CD4-positive, alpha-beta T cell treated with Interferon gamma for 1 hour (primary cell): Measurements from ENCODE around the gene CPA3.

ENCODE experiments used
- DNase-seq: peaks from one replicate; pipeline ENCODE4 v3.0.0-alpha.2; 2020

CPA3 gene

DNA sequence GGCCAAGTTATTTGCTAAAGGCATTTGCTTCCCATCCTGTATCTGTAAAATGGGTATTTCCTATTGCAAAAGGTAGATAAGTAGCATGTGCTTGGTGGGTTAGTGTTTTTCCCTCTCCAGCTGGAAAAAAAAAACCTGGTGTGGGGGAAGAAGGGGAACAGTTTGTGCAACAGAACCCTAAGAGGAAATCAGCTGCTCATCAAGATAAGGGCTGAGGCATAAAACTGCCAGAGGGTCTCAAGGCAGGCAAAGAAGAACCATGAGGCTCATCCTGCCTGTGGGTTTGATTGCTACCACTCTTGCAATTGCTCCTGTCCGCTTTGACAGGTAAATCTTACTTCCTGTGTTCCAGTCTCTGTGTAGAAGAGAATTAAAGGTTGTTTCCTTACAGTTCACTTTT is at the start of gene CPA3:
CPA3 (plus strand) TSS at position 248 of the 400 bp plus-strand sequence; CDS start at position 260, 12 bp downstream.
- no peak for DNase-seq

DNA sequence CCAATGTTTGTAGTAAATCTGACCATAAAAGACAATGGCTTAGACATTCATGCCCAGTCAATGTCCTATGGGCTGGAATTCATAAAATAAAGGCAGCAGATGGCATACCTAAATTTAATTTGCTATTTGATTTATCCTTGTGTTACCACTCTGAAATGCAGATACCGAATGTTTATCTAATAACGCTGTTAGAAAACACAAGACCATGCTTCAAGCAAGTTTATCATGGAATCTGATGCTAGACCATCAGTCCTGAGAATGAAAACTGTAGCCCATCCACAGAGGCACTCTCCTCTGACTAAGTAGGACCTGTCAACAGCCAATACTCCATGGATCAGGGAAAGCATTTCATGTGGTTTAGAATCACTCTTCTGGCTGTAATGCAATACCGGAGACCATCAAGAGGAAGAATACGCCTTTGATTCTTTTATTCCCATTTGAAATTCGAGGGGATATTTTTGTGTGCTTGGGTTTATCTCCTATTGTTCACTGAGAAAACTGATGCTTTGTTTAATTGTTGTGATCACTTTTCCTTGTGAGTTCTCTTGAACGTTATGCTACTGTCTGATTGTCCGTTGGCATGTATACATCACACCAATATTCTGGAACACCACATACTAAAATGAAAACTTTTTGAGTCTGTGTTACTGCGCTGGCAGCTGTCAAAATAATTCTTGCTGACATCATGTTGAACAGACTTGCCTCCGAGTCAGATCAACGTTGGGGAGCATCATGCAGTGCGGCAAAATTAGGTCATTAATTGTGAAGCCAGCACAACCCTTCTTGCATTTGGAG is 49.6 kb upstream of the CPA3 start:
- no peak for DNase-seq

DNA sequence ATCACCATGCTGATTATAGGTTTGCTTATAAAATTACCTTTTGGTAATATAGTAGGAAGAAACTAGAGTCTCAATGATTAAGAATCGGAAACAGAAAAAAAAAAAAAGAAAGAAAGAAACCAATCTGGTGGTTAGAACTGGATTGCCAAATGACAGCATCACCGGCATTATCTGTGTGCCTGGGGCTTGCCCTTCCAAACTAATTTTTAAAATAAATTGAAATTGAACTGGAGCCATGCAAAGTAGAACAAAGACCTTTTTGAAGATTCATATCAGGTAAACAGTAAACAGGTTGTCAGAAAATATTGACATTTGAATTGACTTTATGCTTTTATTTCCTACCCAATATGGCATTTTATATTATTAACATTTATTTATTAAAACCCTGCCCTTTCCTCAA is 48.7 kb upstream of the CPA3 start:
- DNase-seq: no peak

- no peak for DNase-seq
These were observed 48.0 kb upstream of the CPA3 start for GRCh38 chr3:148816981-148817525.

GRCh38 chr3:148820361-148821245 is 44.5 kb upstream of the CPA3 start:
- no peak for DNase-seq

DNA sequence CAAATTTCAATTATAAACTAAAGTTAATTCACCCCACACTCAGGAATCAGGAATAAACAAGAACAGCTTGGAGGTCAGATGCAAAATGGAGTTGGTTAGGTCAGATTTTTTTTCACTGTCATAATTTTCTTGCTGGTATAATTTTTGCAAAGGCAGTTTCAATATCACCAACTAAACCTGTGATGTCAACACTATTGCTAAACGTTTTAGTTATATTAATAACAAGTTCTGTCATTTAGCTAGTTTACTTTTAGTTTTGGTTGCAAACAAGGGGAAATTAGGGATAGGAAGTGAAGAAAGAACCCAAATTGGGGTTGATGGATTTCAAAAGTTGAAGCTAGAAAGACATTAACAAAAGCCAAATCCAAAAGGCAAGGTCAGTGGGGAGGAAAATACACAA is 42.1 kb upstream of the CPA3 start:
- no peak for DNase-seq

DNA sequence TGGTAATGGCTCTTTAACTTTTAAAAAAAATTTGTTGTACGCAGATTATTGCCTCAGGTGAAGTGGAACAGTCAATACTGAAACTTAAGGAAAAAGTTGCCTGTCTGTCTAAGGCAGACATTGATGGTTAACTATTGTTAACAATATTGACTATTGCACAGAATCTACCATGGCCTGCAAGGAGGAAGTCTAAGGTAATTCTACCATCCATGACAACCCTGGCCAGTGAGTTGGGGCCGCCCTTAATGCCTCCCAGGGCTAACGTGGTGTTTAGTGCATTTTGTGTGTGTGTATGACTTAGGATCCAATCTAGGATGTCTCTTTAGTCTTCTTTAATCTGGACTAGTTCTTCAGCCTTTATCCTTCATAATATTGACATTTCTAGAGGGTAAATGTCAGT is 39.6 kb upstream of the CPA3 start:
- DNase-seq: no peak

DNA sequence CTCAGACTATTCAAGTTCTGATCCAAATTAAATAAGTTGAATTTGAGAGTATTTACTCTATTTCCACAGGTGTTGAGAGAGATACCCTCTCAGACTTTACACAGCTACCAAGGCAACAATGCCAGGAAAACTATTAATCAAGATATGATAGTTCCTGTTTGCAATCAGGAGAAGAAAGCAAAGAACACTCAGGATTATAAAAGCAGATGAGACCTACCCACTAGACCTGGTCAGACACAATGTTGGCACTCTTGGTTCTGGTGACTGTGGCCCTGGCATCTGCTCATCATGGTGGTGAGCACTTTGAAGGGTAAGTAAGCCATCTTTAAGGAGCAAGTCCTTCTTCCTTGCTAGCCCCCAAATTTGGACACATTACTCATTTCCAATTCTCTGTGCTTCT is 37.5 kb upstream of the CPA3 start, which contains the start of gene CPB1:
CPB1 (plus strand) TSS at position 227 of the 400 bp plus-strand sequence; CDS start at position 240, 13 bp downstream.
- DNase-seq: no peak

DNA sequence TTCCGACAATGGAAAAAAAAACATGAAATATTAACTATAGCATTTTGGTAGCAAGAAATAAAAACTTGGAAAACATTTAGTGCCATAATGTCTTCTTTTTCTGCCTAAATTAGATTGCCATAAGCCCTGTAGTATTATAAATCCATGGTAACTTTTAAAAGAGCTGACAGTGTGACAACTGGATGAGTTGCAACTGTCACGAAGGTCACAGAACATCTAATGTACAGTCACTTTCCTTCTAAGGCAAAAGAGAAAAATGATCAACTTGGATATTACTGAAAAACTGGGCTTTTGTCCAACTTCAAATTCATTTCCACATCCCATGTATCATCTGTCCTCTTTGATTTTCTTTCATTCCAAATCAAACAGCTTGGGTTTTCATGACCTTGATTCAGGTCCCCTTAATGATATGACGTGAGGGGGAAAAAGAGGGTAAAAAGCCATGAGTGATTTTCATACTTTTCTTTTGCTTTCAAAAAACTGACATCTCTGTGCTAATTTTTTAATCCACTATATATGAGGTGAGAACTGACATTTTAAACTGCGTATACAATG is 36.9 kb upstream of the CPA3 start:
- DNase-seq: no peak

DNA sequence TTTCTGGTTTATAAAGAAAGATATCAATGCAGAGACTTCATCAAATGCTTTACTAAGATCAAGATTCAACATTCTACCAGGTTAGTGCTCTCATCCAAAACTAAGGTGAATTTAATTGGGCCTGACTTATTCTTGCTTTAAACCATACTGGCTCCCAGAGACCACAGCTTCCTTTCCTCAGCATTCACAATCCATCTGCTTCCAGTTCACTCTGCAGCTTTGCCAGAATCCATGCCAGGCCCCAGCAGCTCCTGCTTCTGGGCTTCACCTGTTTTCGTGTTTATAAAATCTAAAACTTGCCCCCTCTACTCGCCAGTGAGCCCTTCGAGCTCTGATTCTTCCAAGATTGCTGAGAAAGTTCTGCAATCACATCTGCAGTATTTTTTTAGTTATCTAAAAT is 35.2 kb upstream of the CPA3 start:
- no peak for DNase-seq

DNA sequence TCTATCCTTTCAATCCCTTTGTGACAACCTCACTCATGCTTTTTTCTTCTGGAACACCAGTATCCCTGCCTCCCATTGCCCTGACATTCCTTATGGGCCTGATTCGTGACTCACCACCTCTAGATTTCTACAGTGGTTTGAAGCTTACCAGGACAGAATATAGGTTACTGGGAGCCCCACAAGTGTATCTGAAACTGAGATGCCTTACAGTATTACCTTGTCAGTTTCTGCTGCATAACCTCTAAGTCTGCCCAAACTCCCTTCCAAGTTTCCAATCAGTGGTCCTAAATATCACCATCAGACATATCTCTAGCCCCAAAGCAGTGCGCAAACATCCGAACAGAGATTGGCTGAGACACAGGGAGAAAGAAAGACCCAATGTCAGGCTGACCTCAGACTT is 31.9 kb upstream of the CPA3 start:
- no peak for DNase-seq

DNA sequence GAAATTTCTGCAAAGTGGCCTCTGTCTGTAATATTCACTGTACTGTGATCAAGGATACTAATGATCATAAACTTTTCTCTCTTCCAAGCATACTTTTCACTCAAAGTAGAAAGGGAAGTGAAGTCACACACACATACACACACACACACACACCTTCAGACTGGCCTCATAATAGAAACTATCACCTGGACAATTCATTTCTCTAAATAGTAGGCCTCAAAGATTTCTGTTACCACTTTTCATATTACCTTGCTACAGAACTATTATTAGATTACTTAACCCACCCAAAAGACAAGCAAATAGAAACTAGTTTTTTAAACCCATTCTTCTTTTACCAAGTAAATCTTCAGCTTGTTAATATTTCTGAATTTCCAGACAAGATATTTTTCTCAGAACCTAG is 25.3 kb upstream of the CPA3 start:
- DNase-seq: no peak

DNA sequence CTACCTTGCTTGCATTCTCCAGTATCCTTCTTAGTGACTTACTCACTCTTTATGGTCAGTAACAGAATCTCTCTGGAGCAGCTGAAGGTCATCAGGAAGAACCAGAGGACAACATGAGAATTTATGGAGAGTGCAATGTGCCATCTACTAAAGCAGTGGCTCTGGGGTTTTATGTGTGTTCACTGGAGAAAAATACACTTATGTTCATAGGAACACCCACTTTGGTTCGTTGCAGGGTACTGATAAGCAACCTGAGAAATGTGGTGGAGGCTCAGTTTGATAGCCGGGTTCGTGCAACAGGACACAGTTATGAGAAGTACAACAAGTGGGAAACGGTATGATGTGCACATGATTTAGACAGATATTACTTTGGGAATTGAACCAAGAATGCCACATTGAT is 24.6 kb upstream of the CPA3 start:
- no peak for DNase-seq

DNA sequence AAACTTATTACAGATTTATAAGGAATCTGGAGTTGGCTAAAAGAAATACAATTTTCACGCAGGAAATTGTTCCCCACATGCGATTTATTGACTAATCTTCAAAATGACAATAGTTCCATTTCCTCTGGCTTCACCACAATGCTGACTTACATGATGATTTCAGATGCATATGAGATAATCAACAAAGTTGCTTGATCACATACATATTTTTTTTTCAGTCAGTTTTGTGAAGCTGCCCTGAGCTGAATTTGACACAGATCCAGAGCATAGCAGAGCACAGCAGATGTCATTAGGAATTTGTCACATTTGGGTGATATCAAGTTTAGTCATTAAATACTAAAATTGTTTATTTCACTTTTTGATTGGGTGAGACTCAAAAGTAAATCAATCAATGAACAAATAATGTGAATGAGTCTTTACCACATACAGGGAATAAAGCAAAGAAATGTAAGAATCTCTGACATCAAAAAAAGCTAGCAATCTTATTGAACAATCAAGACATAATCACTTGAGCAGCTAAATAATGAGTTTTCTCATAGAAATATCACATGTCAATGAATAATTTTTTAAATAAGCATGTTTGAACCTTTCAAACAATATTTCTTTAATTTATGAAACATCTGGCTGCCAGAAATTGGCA is 19.2 kb upstream of the CPA3 start:
- no peak for DNase-seq

DNA sequence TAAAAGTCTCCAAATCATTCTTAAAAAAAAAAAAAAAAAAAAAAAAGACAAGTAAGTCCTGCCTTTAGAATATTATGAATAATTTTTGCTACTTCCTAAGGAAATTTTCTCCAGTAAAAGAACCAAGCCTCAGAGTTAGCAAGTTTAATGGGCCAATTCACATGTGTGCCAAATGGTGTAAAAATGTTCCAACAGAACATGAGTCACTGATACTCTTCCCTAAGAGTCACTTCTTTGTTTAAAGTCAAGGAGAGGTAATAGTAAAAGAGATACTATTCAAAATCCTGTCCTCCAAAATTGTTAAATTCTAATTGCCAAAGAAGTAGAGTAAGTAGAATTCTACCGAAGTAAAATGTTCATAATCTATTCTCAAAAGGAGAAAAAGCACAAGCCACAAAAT is 17.7 kb upstream of the CPA3 start:
- no peak for DNase-seq

DNA sequence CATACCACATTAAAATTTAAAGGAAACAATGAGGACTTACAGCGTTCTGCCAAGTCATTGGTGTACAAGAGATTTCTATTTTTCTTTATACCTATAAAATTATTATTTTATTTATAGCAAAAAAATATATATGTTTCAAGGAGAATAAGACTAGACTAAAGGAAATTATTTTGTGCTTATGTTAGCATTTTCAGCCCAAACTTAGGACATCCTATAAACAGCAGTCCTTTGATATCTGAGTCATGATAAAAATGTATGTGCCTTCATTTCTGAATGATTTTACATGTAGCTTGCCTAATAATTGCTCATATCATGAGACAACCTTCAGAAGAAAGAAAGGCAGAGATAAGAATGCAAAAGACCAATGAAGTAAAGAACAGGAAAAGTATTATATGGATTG is 16.7 kb upstream of the CPA3 start:
- DNase-seq: no peak

DNA sequence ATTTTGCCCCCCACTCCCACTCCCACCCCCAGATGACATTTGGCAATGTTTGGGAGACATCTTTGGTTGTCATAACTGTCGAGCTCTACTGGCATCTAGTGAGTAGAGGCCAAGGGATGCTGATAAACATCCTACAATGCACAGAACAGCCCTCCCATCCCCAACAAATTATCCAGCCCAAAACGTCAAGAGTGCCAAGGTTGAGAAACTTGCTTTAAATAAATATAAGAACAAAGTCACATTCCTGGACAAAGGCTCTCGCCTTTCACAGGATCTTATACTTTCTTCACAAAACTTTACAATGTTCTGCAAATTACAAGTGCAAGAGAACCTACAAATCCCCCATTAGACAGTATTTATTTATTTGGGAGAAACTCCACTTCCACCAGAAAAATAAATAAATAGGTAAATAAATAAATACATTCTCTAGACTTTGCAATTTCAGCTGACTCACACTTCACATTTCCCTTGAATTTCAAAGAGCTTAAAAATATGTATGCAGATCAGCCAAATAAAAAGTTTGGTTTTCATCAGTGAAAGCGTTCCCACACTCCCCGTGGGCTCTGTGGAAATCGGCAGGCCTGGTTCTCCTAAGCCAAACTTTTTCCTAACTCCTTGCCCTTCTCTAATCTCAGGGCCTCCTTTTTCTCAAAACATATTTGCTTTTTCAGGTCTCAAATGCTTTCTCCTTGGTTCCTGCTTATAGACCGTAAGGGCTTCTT is 12.7 kb upstream of the CPA3 start:
- DNase-seq: no peak

DNA sequence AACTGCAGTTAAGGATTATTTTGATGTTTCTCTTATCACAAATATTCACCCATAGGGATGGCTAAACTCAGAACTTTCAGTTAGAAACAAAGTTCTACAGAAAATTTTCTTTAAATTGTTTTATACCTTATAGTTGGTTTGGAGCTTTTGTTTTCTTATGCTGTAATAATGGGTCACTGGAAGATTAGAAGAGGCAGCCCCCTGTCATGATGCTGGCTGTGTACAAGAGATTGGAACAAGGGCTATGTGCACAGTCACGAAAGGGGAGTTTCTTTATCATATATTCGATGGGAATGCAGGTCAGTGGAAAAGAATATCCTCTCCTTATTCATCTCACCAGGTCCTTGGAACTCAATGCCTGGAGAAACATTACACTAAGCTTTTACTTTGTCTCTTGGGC is 12.0 kb upstream of the CPA3 start:
- no peak for DNase-seq

DNA sequence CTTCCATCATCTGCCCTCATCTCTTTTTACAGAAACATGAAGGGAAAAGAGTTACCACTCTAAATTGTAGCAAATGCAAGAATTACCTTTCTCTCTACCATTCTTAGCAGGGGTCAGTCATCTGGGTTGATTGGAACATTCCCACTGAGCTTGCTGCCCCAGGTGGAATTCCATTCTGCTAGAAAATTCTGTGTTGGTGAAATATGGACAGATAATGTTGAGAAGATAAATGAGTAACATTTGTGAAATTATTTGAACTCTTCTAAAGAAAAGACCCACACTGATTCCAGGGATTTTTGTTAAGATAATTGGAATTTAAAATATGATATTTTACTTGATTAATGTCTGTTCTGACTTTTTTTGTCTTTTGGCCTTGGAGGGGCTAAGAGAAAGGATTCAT is 11.0 kb upstream of the CPA3 start:
- DNase-seq: no peak

DNA sequence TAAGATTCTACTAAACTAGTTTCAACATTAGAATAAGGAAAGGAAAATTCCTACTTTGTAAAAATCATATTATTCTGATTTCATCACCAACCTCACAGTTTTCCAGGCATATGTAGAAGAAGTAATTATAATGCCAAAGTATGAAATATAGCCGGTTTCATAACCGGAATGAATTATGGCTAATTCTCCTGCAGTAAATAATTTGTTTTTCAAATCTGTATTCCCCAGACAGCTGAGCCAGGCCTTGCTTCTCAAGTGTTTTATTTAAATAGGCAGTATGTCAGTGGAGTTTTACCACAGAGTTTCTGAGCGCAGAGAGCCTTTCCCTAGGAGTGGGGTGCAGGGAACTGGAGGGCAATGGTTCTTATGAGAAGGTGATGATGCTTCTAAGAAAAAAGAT is 8.7 kb upstream of the CPA3 start:
- no peak for DNase-seq

DNA sequence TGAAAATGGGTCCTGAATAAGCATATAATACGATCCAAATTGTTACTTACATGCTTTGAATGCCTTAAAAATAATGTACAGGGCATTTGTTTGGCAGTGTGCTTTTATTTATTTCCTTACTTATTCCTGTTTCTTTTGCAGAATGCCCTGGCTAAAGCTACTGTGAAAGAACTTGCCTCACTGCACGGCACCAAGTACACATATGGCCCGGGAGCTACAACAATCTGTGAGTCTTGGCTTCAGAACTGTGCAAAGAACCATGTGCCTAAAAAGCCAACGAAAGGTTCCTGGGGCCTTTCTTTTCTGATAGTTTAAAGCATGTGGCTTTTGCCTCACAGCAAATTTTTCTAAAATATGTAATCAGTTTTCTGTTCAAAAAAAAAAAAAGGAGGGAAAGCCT is 7.8 kb upstream of the CPA3 start:
- DNase-seq: no peak

- no peak for DNase-seq
These were observed 3.7 kb upstream of the CPA3 start for GRCh38 chr3:148861277-148861869.
